Retina (tissue), 1 donor: ENCODE results near the gene UBE2O.
"Not testable (repeated sequence)": the region's sequence is repeated elsewhere in the genome, so short reads cannot be mapped to it uniquely, and the experiment has no call there.

Experiments
- DNase-seq: peaks from one replicate; pipeline ENCODE4 v3.0.0-alpha.2; 2016

UBE2O gene

DNA sequence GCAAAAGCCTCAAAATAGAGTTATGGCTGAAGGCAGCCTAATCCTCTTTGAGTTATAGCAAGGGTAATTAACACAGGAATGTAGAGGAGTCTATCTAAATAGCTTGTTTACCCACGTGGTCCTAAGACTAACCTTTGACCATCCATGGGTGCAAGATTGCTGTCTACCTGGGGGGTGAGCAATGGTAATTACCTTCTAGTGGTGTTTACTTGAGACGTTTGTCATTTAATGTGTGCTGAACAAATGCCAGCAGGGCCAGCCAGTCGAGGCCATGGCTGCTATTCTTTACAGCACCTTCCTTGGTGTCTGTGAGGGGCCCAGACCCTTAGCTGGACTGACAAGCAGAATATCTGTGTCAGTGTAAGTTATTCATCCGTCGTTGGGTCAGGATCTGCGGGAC, 85.3 kb downstream of the UBE2O start:
- no peak for DNase-seq

DNA sequence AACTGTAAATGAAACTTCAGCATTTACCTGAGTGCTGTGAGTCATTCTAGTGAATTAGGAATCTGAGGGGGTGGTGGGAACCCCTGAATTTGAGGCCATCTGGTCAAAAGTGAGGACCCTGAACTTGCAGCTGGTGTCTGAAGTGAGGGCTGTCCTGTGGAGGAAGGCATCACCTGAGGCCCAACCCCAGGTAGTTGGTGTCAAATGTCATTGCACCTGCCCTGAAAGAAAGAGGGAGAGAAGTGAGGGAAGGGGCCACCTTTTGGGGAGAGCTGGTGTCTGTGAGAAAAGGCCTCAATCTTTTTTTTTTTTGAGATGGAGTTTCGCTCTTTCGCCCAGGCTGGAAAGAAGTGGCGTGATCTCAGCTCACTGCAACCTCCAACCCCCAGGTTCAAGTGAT, 86.7 kb downstream of the UBE2O start:
- DNase-seq, result no peak

DNA sequence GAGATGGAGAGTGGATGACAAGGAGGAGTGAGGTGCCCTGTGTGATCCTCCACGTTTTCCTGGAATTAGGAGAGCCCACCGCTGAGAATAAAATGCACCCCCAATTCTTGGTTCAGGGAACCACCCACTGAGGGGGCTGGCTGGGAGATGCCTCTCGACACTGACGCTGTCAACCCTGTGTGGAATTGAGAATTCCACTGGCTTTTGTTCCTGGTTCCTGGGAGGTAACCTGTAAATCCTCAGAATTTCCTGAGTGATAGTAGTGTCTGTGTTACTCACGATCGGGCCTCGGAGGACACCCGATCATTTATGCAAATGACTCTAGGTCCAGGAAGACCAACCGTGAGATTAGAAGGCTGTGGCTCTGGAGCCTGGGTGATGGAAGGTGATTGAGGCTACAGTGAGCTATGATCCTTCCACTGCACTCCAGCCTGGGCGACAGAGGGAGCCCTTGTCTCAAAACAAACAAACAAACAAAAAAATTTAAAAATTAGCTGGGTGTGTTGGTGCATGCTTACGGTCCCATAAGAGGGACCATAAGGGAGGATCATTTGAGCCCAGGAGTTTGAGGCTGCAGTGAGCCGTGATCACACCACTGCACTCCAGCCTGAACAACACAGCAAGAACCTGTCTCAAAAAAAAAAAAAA, 87.6 kb downstream of the UBE2O start:
- DNase-seq, result no peak

DNA sequence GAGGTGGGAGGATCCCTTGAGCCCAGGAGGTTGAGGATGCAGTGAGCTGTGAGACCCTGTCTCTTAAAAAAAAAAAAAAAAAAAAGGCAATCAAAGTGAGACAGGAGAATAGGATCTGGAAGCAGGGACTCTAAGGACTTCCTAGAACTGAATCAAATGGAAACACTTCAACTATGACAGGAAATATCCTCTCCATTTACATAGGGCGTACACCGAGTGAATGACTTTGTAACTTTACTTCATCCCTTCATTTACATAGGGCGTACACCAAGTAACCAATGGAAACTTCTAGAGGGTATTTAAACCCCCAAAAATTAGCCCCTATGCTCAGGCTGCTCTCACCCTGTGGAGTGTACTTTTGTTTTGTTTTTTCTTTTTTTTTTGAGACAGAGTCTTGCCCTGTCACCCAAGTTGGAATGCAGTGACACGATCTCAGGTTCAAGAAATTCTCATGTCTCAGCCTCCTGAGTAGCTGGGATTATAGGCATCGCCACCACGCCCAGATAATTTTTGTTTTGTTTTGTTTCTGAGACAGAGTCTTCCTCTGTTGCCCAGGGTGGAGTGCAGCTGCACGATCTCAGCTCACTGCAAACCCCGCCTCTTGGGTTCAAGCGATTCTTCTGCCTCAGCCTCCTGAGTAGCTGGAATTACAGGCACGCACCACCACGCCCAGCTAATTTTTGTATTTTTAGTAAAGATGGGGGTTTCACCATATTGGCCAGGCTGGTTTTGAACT, 89.7 kb downstream of the UBE2O start:
- no peak for DNase-seq

DNA sequence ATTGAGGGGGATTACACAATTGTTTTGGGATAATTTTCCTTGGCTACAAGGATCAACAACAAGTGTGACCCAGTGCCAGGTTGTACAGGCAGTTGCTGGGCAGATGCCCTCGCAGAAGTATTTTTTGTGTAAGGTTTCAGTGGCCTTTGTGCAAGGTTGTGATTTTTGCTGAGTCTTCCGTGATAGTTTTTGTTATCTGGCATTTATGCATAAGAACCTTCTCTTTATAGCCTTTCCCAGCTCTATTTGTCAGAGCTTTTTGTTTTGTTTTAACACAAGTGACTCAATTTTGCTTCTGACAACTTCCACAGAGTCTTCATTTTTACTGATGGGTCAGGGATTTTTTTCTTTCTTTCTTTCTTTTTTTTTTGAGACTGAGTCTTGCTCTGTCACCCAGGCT, 92.5 kb downstream of the UBE2O start:
- no peak for DNase-seq

DNA sequence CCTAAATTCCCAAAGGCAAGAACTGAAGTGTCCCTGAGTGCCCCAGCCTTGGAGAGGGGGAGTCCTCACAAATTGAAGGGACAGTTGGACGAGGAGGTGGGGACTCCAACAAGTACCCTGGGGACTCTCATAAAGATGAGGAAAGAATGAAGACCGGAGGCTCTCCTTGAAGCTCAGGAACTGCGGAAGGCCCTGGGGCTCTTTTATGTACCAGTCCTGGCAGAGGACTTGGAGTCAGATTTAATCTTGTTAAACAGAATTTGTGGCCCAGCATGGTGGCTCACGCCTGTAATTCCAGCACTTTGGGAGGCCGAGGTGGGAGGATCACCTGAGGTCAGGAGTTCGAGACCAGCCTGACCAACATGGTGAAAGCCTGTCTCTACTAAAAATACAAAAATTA, 93.2 kb downstream of the UBE2O start:
- not testable (repeated sequence) for DNase-seq

DNA sequence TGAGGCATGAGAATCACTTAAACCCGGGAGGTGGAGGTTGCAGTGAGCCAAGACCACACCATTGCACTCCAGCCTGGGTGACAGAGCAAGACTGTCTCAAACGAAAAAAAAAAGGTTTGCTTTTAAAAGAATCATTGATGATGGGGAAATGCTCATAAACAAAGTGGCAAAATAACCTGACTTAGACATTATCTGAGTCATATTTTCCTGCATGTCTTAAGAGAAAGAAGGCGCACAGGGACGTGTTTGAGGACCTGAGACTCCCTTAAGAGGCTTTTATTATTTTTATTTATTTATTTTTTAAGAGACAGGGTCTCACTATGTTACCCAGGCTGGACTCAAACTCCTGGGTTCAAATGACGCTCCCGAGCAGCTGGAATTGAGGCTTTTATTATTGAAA, 93.6 kb downstream of the UBE2O start:
- DNase-seq, result no peak

DNA sequence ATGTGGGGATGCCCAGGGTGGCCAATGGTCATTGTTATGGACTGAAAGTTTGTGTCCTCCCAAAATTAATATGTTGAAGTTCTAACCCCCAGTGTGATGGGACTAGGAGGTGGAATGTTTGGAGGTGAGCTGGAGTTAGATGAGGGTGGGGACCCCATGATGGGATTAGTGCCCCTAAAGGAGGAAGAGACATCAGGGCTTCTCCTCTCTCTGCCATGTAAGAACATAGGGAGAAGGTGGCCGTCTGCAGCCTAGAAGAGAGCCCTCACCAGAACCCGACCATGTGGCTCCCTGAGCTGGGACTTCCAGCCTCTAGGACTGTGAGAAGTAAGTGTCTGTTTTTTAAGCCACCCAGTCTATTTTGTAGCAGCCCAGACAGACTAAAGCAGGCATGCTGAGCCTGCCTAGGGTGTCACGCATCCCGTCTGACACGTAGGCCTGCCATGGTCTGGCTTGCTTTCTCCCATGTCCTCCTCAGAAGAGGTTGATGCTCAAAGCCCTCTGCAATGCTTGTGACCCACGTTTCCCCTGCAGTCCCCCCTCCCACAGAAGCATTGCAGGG, 95.3 kb downstream of the UBE2O start:
- DNase-seq, result no peak

DNA sequence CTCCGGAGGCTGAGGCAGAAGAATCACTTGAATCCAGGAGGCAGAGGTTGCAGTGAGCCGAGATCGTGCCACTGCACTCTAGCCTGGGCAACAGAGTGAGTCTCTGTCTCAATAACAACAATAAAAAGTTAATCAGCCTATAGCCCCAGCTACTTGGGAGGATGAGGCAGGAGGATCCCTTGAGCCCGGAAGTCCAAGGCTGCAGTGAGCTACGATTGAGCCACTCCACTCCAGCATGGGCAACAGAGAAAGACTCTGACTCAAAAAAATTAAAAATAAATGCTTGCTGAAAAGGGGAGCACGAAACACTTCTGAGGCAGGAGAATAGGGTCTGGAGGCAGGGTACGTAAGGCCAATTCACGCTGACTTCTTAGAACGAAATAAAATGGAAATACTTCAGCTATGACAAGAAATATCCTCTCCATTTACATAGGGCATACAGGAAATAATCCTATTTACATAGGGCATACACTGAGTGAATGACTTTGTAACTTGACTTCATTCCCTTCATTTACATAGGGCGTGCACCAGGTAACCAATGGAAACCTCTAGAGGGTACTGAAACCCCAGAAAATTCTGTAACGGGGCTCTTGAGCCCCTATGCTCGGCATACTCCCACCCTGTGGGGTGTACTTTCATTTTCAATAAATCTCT, 96.0 kb downstream of the UBE2O start:
- no peak for DNase-seq

DNA sequence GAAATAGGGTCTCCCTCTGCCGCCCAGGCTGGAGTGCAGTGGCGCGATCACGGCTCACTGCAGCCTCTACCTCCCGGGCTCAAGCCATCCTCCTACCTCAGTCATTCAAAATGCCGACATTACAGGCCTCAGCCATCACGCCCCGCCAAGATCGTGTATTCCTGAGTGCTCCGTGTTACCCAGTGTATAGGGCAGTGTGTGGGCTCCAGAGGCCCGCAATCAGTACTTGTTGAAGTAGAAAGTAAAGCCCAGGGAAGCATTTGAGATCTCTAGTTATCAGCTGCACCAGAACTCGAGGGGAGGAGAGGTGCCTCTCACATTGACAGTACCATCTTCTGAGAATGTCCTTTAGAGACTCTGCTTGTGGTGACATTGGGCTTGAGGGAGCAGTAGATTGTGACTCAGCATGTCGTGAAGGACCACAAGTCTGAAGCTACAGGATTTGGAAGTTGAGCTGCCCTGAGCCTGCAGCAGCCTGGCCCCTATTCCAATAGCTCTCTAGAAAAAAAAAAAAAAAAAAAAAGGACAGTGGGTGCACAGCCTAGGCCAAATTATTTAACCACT, 98.1 kb downstream of the UBE2O start:
- DNase-seq, result peak; percentile 45

DNA sequence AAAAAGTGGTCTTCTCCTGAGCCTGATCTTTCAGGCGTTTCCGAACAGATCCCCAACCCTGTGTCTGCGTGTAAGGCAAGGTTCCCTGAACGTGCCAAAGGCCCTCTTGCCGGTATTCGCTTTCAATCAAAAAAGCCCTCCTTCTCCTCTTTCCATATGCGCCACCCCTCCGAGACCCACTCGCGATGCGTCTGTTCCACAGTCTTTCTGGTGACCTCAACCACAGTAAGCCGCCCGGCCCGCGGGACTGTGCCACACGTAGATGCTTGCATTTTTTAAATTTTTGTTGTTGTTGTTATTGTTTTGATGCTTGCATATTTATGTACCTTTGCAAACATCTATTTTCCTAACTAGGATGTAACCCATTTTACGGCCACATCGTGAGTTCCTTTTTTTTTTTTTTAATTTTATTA, 98.6 kb downstream of the UBE2O start:
- no peak for DNase-seq

DNA sequence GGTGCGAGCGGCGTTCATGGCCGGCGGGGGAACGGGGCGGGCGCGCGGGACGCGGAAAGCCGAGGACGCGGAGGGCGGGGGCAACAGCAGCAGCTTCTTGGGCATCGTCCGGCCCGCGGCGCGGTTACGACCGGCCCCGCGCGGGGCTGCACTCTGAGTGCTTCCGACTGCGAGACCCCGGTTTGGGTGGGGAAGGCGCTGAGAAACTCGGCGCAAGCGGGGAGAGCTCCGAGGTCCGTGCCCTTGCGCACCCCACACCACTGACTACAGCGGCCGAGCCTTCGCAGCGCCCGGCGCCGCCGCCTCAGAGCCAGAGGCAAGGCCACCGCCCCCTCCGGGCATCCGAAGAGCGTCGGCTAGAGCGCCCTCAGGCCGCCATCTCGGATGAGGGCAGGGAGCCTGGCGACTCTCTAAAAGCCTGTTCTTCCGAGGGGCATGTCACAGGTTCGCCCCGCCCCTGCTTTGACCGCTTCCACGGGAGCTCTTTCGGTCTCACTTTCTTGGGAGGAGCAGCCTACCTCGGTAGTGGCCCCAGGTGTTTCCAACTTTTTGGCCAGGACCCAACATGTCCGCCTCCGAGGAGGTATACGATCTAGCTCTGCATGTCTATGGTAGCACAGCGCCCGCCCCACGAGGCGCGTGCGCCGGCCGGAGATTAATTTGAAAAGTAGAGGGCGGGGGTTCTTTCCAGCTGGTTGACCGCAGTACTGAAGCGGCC, 99.2 kb downstream of the UBE2O start, which contains the start of gene PRPSAP1:
Gene PRPSAP1, minus strand, starts transcription at position 318 of the 718 bp plus-strand sequence. Its CDS starts 213 bp downstream, at position 105.
- peak; percentile 100 for DNase-seq

DNA sequence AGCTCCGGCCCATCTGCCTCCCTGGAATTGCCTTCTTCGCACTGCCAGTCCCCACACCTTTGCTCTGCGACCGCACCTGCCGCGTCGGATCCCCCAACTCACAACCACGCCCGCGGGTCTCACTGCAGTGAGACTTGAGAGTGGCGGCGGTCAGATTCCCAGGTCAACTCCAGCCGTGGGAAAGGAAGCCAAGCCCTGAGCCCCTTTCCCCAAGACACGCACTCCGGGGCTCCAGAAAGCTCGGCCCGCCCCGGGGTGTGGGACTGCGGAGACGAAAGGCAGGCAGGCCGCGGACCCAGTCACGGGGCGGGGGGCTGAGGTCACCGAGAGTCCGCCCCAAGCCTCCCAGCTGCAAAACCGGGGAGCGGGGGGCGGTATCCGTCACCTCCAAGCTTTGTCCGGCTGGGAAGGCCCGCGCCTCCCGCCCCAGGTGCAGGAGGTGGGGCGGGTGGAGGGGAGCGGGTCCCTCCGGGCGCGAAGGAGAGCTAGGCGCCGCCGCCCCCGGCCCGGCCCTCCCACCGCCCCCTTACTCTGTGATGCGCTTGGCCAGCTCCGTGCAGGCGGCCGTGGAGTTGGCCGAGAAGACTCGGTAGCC, 99.9 kb downstream of the UBE2O start:
- DNase-seq, result peak; percentile 77

DNA sequence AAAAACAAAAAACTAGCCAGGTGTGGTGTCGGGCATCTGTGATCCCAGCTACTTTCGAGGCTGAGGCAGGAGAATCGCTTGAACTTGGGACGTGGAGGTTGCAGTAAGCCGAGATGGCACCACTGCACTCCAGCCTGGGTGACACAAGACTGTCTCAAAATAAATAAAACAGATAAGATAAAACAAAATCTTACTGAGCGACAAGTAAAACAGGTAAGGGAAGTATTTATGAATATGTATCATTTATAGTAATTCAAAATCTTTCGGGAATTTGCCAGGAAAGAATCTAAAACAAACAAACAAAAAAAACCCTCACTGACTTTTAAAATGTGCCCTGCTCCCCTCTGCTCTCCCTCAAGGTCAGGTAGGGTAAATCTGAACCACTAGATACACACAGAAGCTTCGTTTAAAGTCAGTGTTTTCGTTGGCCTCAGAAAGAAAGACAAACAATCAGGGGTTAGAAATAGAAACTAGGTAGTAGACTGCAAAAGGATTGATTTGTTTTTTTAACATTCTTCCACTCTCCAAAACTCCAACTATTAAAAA, 101.4 kb downstream of the UBE2O start:
- no peak for DNase-seq

DNA sequence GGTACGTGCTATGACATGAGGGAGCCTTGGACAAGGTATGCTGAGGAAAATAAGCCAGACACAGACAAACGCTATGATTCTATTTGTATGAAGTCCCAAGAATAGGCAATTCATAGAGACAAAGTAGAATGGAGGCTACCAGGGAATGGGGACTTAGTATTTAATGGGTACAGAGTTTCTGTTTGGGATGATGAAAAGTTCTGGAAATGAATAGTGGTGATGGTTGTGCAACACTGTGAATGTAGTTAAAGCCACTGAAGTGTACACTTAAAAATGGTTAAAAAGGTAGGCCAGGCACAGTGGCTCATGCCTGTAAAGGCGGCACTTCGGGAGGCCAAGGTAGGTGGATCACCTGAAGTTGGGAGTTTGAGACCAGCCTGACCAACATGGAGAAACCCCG, 102.5 kb downstream of the UBE2O start:
- no peak for DNase-seq

DNA sequence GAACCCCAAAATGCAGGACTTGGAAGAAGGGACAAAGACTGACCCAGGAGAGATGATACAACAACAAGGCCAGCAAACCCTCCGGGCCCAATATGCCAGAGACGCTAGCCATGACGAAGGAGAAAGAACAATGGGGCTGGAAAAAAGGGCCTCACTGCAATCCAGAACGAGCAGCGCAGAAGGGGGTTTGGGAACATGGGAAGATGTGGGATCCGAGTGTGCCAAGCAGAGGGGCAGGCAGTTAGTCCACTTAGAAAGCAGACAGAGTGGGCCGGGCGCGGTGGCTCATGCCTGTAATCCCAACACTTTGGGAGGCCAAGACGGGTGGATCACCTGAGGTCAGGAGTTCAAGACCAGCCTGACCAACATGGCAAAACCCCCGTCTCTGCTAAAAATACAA, 106.0 kb downstream of the UBE2O start:
- DNase-seq, result not testable (repeated sequence)

DNA sequence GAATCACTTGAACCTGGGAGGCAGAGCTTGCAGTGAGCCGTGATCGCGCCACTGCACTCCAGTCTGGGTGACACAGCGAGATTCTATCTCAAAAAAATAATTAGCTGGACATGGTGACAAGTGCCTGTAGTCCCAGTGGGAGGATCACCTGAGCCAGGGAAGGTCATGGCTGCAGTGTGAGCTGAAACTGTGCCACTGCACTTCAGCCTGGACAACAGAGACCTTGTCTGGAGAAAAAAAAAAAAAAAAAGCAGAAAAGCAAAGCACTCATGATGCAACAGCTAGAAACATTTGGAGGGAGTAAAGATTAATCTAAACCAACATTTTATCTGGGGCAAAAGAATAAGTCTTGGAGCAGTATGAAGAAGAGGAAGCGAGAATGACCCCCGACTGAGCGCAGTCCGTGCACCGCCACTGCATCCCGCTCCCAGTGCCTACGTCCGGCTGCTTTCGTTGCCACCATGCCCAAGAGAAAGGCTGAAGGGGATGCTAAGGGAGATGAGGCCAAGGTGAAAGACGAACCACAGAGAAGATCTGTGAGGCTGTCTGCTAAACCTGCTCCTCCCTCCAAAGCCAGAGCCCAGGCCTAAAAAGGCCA, 107.5 kb downstream of the UBE2O start:
- DNase-seq, result no peak

DNA sequence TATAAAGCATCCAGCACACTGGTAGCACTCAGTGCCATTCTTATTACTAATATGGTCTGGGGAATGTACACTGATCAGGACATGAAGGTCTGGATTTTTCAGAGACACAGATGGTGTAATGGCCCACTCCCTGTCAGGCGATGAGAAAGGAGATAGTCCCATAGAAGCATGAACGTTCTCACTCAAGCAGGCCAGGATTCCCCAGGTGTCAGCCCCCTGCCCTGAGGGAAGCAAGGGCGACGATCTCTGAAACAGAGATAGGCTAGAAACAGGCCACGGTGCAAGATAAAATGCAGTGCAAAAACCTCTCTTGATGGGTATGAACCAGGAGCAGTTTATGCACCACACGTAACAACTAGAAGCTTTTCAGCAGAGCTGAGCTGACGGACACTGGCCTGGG, 109.8 kb downstream of the UBE2O start:
- no peak for DNase-seq

DNA sequence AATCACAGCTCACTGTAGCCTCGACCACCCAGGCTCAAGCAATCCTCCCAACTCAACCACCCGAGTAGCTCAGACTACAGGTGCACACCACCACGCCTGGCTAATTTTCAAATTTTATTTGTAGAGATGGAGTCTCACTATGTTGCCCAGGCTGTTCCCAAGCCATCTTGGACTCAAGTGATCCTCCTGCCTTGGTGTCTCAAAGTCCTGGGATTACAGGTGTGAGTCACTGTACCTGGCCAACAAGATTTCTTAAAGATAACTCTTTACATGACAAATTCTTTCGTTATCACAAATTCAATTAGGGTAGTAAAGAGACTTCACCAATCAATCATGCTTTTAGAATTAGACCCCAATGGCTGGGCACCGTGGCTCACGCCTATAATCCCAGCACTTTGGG, 111.7 kb downstream of the UBE2O start:
- DNase-seq, result no peak
